ENCODE measurements around the gene ADORA1. TPM values are rescaled to one million over a fixed set of nuclear protein-coding genes. Genes with fewer than 3 reads are reported as not detected.

Gene ADORA1
- total RNA-seq, 4 donors from 2014 or later: 0.64 to 1.7 (median 0.66) TPM; not detected in 1

DNA sequence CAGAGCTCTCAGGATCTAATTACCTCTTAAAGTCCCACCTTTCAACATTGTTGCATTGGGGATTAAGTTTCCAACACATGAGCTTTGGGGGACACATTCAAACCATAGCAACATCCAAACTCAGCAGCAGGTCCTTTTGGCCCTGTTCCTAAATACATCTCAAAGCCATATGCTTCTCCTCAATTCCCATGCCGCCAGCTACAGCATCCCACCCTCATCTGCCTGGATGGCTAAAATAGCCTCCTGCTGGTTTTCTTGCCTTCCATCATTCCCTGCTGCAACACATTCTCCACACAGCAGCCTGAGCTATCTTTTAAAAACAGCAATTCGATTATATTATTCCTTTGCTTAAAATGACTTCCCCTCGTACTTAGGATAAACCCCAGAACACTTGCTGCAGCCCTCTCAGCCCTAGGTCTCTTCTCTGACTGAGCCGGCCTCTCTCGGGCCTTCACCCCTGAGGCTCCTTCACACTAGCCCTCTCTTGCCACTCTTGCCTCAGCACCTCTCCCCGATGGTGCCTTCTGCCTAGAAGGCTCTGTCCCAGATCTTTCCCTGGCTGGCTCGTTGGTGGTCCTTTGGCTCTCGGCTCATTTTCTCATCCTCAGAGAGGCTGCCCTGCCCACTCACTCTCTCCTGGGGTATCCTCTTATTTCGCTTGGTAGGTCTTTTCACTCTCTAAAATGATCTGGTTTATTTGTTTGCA is 31.6 kb downstream of the ADORA1 start:
- Histone ChIP-seq H3K4me3 (no peak overlapping the region), H3K36me3 (no peaks in the 10 kb centered on the region), H3K27ac (no peak overlapping the region), H3K9me3 (peaks cover 0 to 6% (median 4%) of the 10 kb centered on the region in 3 donors), H3K4me1 (peaks cover 0 to 6% (median 3%) of the 10 kb centered on the region in 3 donors), H3K27me3 (peaks cover 0 to 38% (median 0%) of the 10 kb centered on the region in 4 donors)
- intact Hi-C loops (cut with DNase I): no loop called here
- TF ChIP-seq POLR2A (IDR thresholded peaks at IDR 0.05): no peak
- TF ChIP-seq, protein P1, sequence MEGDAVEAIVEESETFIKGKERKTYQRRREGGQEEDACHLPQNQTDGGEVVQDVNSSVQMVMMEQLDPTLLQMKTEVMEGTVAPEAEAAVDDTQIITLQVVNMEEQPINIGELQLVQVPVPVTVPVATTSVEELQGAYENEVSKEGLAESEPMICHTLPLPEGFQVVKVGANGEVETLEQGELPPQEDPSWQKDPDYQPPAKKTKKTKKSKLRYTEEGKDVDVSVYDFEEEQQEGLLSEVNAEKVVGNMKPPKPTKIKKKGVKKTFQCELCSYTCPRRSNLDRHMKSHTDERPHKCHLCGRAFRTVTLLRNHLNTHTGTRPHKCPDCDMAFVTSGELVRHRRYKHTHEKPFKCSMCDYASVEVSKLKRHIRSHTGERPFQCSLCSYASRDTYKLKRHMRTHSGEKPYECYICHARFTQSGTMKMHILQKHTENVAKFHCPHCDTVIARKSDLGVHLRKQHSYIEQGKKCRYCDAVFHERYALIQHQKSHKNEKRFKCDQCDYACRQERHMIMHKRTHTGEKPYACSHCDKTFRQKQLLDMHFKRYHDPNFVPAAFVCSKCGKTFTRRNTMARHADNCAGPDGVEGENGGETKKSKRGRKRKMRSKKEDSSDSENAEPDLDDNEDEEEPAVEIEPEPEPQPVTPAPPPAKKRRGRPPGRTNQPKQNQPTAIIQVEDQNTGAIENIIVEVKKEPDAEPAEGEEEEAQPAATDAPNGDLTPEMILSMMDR (IDR thresholded peaks at IDR 0.05): no peak
- WGBS, 2 donors: 74 to 84% methylated on average over 9 of the region's 9 CpGs
- DNase-seq: no peak

DNA sequence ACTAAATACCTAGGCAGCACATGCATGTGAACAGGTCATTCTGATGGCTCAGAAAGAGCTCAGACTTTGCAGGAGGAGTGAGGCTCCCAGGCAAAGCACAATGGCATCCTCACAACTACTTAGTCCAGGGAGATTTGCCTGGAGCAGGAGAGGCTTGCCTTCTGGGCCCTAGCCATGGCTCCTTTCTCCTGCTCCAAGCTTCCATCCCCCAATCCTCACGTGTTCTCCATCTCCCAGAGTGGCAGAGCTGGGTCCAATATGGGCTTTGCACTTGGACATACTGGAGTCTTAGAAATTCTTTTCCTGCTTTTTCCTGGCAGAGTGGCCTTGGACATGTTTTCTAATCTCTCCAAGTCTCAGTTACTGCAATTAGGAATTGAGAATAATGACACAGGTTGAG is 32.3 kb downstream of the ADORA1 start:
- intact Hi-C loops (cut with DNase I): no loop called here
- H3K9me3 ChIP-seq: peaks cover 0 to 6% (median 4%) of the 10 kb centered on the region in 3 donors
- H3K27ac ChIP-seq: no peak overlapping the region
- WGBS, 2 donors: 50 to 63% methylated on average over 1 of the region's 1 CpG
- no peaks in the 10 kb centered on the region for H3K36me3 ChIP-seq
- no peak overlapping the region for H3K4me3 ChIP-seq
- TF ChIP-seq, protein P1 (IDR thresholded peaks at IDR 0.05): no peak
- no peak for TF ChIP-seq POLR2A (IDR thresholded peaks at IDR 0.05)
- no peak for DNase-seq
- H3K4me1 ChIP-seq: no peaks in the 10 kb centered on the region
- peaks cover 0 to 38% (median 0%) of the 10 kb centered on the region in 4 donors for H3K27me3 ChIP-seq

DNA sequence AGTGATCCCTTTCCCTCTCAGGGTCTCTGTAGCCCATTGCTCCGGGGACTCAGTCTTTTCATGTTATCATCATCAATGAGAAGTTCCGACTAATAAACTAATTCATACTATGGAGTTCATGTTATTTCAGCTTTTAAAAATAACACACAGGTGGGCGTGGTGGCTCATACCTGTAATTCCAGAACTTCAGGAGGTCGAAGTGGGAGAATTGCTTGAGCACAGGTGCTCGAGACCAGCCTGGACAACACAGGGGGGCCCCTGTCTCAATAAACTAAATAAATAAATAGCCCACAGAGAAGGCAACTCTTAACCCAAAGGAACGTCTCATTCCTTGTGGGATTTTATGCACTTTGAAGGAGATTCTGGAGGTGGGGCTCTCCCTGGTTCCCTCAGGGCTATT is 33.6 kb downstream of the ADORA1 start:
- no peak overlapping the region for H3K27ac ChIP-seq

DNA sequence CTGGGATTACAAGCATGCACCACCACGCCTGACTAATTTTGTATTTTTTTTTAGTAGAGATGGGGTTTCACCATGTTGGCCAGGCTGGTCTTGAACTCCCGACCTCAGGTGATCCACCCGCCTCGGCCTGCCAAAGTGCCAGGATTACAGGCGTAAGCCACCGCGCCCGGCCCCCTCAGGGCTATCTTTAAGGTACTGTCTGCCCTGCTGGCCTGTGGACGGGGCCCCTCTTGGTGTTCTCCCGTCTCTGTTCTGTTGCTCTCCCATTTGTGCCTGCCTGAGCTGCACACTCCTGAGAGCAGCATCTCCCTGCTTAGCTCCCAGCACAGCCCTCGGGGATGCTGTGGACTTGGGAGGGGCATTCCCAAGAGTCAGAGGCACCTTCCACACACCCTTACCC is 34.2 kb downstream of the ADORA1 start:
- DNase-seq: no peak

More for the DNA sequence above, 33.6 kb downstream of the ADORA1 start:
- Histone ChIP-seq H3K4me1 (no peaks in the 10 kb centered on the region), H3K36me3 (no peaks in the 10 kb centered on the region), H3K27me3 (peaks cover 0 to 28% (median 0%) of the 10 kb centered on the region in 4 donors), H3K4me3 (no peak overlapping the region), H3K9me3 (peaks cover 0 to 6% (median 4%) of the 10 kb centered on the region in 3 donors)
- 47 to 80% methylated on average over 4 to 5 of the region's 6 CpGs for WGBS, 2 donors
- TF ChIP-seq POLR2A (IDR thresholded peaks at IDR 0.05): no peak
- TF ChIP-seq, protein P1 (IDR thresholded peaks at IDR 0.05): no peak
- intact Hi-C loops (cut with DNase I): no loop called here
- DNase-seq: no peak

DNA sequence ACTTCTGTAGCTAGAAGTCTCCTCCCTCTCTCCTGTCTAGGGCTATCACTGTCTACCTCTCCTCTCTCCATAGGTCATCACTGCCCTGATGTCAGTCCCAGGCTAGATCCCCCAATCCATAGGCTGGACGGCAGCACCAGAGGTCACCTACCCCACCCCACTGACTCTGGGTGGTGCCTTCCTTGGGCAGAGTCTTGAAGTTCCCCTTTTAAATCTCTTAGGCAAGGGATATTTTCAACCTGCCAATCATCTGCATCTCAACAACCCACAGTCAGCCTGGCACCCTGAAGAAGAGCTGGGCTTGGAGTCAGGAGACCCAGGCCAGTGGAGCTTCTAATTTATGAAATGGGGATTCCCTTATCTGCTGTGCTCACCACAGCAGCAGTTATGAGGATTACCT is 34.9 kb downstream of the ADORA1 start:
- no peak for DNase-seq
- no peaks in the 10 kb centered on the region for H3K36me3 ChIP-seq
- H3K9me3 ChIP-seq: peaks cover 0 to 6% (median 4%) of the 10 kb centered on the region in 3 donors
- WGBS, 2 donors: 58% methylated on average over 1 of the region's 1 CpG; no CpG with 5 or more reads in 1 of the 2 donors
- H3K4me3 ChIP-seq: no peak overlapping the region
- no peaks in the 10 kb centered on the region for H3K4me1 ChIP-seq
- peaks cover 0 to 31% (median 0%) of the 10 kb centered on the region in 4 donors for H3K27me3 ChIP-seq
- TF ChIP-seq, protein P1 (IDR thresholded peaks at IDR 0.05): no peak
- TF ChIP-seq POLR2A (IDR thresholded peaks at IDR 0.05): no peak
- intact Hi-C loops (cut with DNase I): no loop called here
- no peak overlapping the region for H3K27ac ChIP-seq

More for the DNA sequence above, 34.2 kb downstream of the ADORA1 start:
- Histone ChIP-seq H3K4me3 (no peak overlapping the region), H3K27ac (no peak overlapping the region), H3K9me3 (peaks cover 0 to 6% (median 4%) of the 10 kb centered on the region in 3 donors), H3K4me1 (no peaks in the 10 kb centered on the region), H3K27me3 (peaks cover 0 to 27% (median 0%) of the 10 kb centered on the region in 4 donors), H3K36me3 (no peaks in the 10 kb centered on the region)
- intact Hi-C loops (cut with DNase I): no loop called here
- no peak for TF ChIP-seq POLR2A (IDR thresholded peaks at IDR 0.05)
- TF ChIP-seq, protein P1 (IDR thresholded peaks at IDR 0.05): no peak
- 79 to 100% methylated on average over 4 to 10 of the region's 11 CpGs for WGBS, 2 donors

Measured in esophagus squamous epithelium (tissue), 5 donors.